ENCODE results near the gene NR1D1.

The NR1D1 gene

DNA sequence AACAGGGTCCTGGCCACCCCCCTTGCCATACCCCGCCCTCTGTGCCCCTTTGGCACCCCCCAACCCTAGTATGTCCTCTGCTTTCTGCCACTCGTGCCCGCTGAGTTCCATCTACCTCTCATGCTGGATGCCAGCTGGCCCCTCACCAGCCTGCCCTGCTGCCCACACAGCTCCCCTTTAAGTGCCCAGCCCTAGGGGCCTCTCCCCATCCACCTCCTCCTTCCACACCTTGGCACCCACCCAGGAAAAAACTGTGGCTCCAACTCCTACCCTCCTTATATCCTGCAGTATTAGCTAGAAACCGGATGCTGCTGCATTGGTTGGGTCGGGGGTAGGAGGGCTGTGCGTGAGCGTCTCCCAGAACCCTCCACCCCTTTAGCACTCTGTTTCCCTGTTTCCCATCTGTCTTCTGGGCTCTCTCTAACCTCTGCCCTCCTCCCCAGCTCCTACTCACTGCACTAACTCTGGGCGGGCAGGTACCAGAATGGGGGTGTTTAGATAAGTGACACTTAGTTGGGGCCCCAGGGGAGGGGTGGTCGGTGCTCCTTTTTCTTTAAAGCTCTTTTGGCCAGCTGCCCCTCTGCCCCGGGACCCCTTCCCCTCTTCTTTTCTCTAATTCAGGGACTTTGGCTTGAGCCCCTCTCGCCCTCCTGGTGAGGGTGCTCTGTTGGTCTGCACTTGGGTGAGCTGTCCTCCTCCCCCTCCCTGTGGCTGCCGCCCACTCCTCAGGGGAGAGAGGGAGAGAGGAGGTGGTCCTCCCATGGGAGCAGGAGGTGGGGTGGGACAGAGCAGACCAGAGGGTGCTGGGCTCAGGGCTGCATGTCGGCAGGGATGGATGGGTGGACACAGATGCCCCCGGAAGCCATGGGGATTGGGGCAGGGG is 9.9 kb downstream of the NR1D1 start (continued):
- TF ChIP-seq, protein P1, sequence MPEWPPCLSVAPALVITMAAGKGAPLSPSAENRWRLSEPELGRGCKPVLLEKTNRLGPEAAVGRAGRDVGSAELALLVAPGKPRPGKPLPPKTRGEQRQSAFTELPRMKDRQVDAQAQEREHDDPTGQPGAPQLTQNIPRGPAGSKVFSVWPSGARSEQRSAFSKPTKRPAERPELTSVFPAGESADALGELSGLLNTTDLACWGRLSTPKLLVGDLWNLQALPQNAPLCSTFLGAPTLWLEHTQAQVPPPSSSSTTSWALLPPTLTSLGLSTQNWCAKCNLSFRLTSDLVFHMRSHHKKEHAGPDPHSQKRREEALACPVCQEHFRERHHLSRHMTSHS (tag by site-specific recombination; IDR thresholded peaks at IDR 0.05): no peak
- TF ChIP-seq SCRT1 (tag by site-specific recombination; IDR thresholded peaks at IDR 0.05; ENCODE audit: borderline replicate concordance) (no peak), ZNF146 (tag by site-specific recombination; IDR thresholded peaks at IDR 0.05) (no peak), ZNF37A (tag by site-specific recombination; IDR thresholded peaks at IDR 0.05) (no peak), ZBTB17 (tag by site-specific recombination; IDR thresholded peaks at IDR 0.05) (no peak), ZNF785 (tag by site-specific recombination; IDR thresholded peaks at IDR 0.05) (no peak), ZNF140 (tag by site-specific recombination; IDR thresholded peaks at IDR 0.05) (no peak), ZSCAN30 (tag by site-specific recombination; IDR thresholded peaks at IDR 0.05) (no peak), ZNF776 (tag by site-specific recombination; IDR thresholded peaks at IDR 0.05; ENCODE audit: borderline replicate concordance) (no peak), ZNF112 (tag by site-specific recombination; IDR thresholded peaks at IDR 0.05) (no peak), KLF16 (tag by site-specific recombination; IDR thresholded peaks at IDR 0.05) (no peak), GFI1B (tag by site-specific recombination; IDR thresholded peaks at IDR 0.05) (no peak), ZNF658 (tag by site-specific recombination; IDR thresholded peaks at IDR 0.05) (no peak), ZSCAN16 (tag by site-specific recombination; IDR thresholded peaks at IDR 0.05) (no peak), ZNF837 (tag by site-specific recombination; IDR thresholded peaks at IDR 0.05) (no peak), ZNF560 (tag by site-specific recombination; IDR thresholded peaks at IDR 0.05; ENCODE audit: borderline replicate concordance) (no peak), ZNF23 (tag by site-specific recombination; IDR thresholded peaks at IDR 0.05; ENCODE audit: borderline replicate concordance) (no peak), ZNF596 (tag by site-specific recombination; IDR thresholded peaks at IDR 0.05) (no peak)
- TF ChIP-seq, protein P2, sequence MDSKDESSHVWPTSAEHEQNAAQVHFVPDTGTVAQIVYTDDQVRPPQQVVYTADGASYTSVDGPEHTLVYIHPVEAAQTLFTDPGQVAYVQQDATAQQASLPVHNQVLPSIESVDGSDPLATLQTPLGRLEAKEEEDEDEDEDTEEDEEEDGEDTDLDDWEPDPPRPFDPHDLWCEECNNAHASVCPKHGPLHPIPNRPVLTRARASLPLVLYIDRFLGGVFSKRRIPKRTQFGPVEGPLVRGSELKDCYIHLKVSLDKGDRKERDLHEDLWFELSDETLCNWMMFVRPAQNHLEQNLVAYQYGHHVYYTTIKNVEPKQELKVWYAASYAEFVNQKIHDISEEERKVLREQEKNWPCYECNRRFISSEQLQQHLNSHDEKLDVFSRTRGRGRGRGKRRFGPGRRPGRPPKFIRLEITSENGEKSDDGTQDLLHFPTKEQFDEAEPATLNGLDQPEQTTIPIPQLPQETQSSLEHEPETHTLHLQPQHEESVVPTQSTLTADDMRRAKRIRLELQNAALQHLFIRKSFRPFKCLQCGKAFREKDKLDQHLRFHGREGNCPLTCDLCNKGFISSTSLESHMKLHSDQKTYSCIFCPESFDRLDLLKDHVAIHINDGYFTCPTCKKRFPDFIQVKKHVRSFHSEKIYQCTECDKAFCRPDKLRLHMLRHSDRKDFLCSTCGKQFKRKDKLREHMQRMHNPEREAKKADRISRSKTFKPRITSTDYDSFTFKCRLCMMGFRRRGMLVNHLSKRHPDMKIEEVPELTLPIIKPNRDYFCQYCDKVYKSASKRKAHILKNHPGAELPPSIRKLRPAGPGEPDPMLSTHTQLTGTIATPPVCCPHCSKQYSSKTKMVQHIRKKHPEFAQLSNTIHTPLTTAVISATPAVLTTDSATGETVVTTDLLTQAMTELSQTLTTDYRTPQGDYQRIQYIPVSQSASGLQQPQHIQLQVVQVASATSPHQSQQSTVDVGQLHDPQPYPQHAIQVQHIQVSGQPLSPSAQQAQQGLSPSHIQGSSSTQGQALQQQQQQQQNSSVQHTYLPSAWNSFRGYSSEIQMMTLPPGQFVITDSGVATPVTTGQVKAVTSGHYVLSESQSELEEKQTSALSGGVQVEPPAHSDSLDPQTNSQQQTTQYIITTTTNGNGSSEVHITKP (tag by site-specific recombination; IDR thresholded peaks at IDR 0.05): peak; percentile 26
- TF ChIP-seq, protein P3, sequence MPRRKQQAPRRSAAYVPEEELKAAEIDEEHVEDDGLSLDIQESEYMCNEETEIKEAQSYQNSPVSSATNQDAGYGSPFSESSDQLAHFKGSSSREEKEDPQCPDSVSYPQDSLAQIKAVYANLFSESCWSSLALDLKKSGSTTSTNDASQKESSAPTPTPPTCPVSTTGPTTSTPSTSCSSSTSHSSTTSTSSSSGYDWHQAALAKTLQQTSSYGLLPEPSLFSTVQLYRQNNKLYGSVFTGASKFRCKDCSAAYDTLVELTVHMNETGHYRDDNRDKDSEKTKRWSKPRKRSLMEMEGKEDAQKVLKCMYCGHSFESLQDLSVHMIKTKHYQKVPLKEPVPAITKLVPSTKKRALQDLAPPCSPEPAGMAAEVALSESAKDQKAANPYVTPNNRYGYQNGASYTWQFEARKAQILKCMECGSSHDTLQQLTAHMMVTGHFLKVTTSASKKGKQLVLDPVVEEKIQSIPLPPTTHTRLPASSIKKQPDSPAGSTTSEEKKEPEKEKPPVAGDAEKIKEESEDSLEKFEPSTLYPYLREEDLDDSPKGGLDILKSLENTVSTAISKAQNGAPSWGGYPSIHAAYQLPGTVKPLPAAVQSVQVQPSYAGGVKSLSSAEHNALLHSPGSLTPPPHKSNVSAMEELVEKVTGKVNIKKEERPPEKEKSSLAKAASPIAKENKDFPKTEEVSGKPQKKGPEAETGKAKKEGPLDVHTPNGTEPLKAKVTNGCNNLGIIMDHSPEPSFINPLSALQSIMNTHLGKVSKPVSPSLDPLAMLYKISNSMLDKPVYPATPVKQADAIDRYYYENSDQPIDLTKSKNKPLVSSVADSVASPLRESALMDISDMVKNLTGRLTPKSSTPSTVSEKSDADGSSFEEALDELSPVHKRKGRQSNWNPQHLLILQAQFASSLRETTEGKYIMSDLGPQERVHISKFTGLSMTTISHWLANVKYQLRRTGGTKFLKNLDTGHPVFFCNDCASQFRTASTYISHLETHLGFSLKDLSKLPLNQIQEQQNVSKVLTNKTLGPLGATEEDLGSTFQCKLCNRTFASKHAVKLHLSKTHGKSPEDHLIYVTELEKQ (tag by site-specific recombination; IDR thresholded peaks at IDR 0.05; ENCODE audit: borderline replicate concordance): no peak
- TF ChIP-seq, protein P4, sequence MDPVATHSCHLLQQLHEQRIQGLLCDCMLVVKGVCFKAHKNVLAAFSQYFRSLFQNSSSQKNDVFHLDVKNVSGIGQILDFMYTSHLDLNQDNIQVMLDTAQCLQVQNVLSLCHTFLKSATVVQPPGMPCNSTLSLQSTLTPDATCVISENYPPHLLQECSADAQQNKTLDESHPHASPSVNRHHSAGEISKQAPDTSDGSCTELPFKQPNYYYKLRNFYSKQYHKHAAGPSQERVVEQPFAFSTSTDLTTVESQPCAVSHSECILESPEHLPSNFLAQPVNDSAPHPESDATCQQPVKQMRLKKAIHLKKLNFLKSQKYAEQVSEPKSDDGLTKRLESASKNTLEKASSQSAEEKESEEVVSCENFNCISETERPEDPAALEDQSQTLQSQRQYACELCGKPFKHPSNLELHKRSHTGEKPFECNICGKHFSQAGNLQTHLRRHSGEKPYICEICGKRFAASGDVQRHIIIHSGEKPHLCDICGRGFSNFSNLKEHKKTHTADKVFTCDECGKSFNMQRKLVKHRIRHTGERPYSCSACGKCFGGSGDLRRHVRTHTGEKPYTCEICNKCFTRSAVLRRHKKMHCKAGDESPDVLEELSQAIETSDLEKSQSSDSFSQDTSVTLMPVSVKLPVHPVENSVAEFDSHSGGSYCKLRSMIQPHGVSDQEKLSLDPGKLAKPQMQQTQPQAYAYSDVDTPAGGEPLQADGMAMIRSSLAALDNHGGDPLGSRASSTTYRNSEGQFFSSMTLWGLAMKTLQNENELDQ (tag by site-specific recombination; IDR thresholded peaks at IDR 0.05; ENCODE audit: low read depth): no peak
- TF ChIP-seq, protein P5, sequence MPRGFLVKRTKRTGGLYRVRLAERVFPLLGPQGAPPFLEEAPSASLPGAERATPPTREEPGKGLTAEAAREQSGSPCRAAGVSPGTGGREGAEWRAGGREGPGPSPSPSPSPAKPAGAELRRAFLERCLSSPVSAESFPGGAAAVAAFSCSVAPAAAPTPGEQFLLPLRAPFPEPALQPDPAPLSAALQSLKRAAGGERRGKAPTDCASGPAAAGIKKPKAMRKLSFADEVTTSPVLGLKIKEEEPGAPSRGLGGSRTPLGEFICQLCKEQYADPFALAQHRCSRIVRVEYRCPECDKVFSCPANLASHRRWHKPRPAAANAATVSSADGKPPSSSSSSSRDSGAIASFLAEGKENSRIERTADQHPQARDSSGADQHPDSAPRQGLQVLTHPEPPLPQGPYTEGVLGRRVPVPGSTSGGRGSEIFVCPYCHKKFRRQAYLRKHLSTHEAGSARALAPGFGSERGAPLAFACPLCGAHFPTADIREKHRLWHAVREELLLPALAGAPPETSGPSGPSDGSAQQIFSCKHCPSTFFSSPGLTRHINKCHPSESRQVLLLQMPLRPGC (tag by site-specific recombination; IDR thresholded peaks at IDR 0.05): no peak
- TF ChIP-seq, protein P6, sequence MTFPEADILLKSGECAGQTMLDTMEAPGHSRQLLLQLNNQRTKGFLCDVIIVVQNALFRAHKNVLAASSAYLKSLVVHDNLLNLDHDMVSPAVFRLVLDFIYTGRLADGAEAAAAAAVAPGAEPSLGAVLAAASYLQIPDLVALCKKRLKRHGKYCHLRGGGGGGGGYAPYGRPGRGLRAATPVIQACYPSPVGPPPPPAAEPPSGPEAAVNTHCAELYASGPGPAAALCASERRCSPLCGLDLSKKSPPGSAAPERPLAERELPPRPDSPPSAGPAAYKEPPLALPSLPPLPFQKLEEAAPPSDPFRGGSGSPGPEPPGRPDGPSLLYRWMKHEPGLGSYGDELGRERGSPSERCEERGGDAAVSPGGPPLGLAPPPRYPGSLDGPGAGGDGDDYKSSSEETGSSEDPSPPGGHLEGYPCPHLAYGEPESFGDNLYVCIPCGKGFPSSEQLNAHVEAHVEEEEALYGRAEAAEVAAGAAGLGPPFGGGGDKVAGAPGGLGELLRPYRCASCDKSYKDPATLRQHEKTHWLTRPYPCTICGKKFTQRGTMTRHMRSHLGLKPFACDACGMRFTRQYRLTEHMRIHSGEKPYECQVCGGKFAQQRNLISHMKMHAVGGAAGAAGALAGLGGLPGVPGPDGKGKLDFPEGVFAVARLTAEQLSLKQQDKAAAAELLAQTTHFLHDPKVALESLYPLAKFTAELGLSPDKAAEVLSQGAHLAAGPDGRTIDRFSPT (tag by site-specific recombination; IDR thresholded peaks at IDR 0.05): 0 out of 2 replicates have a peak, but pooled peaks have one; percentile 17

Data from HEK293 (cell line).